Loucy (cell line): ENCODE measurements around the gene GBF1.

ENCODE experiments used
- H2AFZ ChIP-seq: fragments of 200-600 bp; sonication (generic); 2 replicates; pipeline ENCODE4 v1.6.0; 2016; ENCODE audit warnings: antibody characterized with exemption, mild to moderate bottlenecking, low read length, moderate library complexity
- H3F3A ChIP-seq: fragments of 200-600 bp; 2 replicates; pipeline ENCODE4 v1.6.0; 2016; ENCODE audit warnings: antibody characterized with exemption, low read depth, mild to moderate bottlenecking
- H3K27me3 ChIP-seq: fragments of 200-600 bp; sonication (generic); 2 replicates; pipeline ENCODE4 v1.6.1; 2014; ENCODE audit warnings: low read length, mild to moderate bottlenecking; ENCODE audit not compliant: insufficient read depth, poor library complexity, severe bottlenecking
- H3K36me3 ChIP-seq: fragments of 200-600 bp; sonication (generic); 2 replicates; pipeline ENCODE4 v1.6.1; 2016; ENCODE audit warnings: low read length; ENCODE audit not compliant: insufficient read depth
- H3K4me1 ChIP-seq: fragments of 200-600 bp; sonication (generic); 2 replicates; pipeline ENCODE4 v1.5.1; 2014; ENCODE audit warnings: low read length, mild to moderate bottlenecking; ENCODE audit not compliant: insufficient read depth, poor library complexity, severe bottlenecking
- H3K4me2 ChIP-seq: fragments of 200-600 bp; sonication (generic); 2 replicates; pipeline ENCODE4 v1.6.0; 2014; ENCODE audit warnings: antibody characterized with exemption, low read length, low read depth, mild to moderate bottlenecking; ENCODE audit not compliant: poor library complexity, severe bottlenecking
- H3K4me3 ChIP-seq: fragments of 200-600 bp; sonication (generic); 2 replicates; pipeline ENCODE4 v1.5.1; 2014; ENCODE audit warnings: low read length, mild to moderate bottlenecking, mixed read lengths; ENCODE audit not compliant: poor library complexity, severe bottlenecking
- H3K79me2 ChIP-seq: fragments of 200-600 bp; sonication (generic); 2 replicates; pipeline ENCODE4 v1.6.1; 2014; ENCODE audit warnings: low read length; ENCODE audit not compliant: insufficient read depth
- H3K9ac ChIP-seq: fragments of 200-600 bp; sonication (generic); 2 replicates; pipeline ENCODE4 v1.6.0; 2014; ENCODE audit warnings: mild to moderate bottlenecking, low read depth, low read length, moderate library complexity; ENCODE audit not compliant: poor library complexity, severe bottlenecking
- H3K9me2 ChIP-seq: fragments of 200-600 bp; sonication (generic); replicated peaks from 2 replicates; pipeline ENCODE4 v1.6.1; 2016; ENCODE audit warnings: low read depth, low read length, mixed read lengths
- H3K9me3 ChIP-seq: fragments of 200-600 bp; sonication (generic); 2 replicates; pipeline ENCODE4 v1.6.1; 2014; ENCODE audit warnings: mild to moderate bottlenecking, antibody characterized with exemption, low read length, low read depth; ENCODE audit not compliant: insufficient read depth
- H4K20me1 ChIP-seq: fragments of 200-600 bp; sonication (generic); 2 replicates; pipeline ENCODE4 v1.6.0; 2014; ENCODE audit warnings: antibody characterized with exemption, low read length, mild to moderate bottlenecking; ENCODE audit not compliant: insufficient read depth, poor library complexity, severe bottlenecking
- CTCF ChIP-seq: fragments of 200-600 bp; sonication (generic); conservative IDR thresholded peaks from 2 replicates; pipeline ENCODE4 v1.5.1; 2014; ENCODE audit warnings: mild to moderate bottlenecking, antibody characterized with exemption, low read length
- EZH2phosphoT487 ChIP-seq: fragments of 200-600 bp; IDR thresholded peaks from 2 replicates; pipeline ENCODE4 v1.6.1; 2018; ENCODE audit warnings: antibody characterized with exemption, mild to moderate bottlenecking, moderate library complexity, borderline replicate concordance

GBF1 gene

GRCh38 chr10:102241032-102241443, 4.3 kb upstream of the GBF1 start:
- H3K9me3 ChIP-seq: no peaks in the 10 kb centered on the region
- TF ChIP-seq EZH2phosphoT487 (no peak), CTCF (no peak)
- peaks cover 6% of the 10 kb centered on the region for H4K20me1 ChIP-seq
- H3F3A ChIP-seq: no peaks in the 10 kb centered on the region
- H2AFZ ChIP-seq: no peak overlapping the region
- H3K4me3 ChIP-seq: no peak overlapping the region
- H3K36me3 ChIP-seq: no peaks in the 10 kb centered on the region
- H3K4me1 ChIP-seq: peaks cover 5% of the 10 kb centered on the region
- H3K9ac ChIP-seq: no peak overlapping the region
- peaks cover 6% of the 10 kb centered on the region for H3K79me2 ChIP-seq
- H3K9me2 ChIP-seq: no peaks in the 10 kb centered on the region
- no peaks in the 10 kb centered on the region for H3K27me3 ChIP-seq
- H3K4me2 ChIP-seq: no peak overlapping the region

GRCh38 chr10:102241444-102242117, 3.8 kb upstream of the GBF1 start, which contains the start of gene PITX3:
Gene PITX3 (minus strand): TSS chr10:102241512. CDS start chr10:102232080, 9,432 bp downstream.
- TF ChIP-seq CTCF (no peak), EZH2phosphoT487 (no peak)
- H3K79me2 ChIP-seq: peaks cover 12% of the 10 kb centered on the region

GRCh38 chr10:102242118-102242485, 3.2 kb upstream of the GBF1 start:
- H3K4me3 ChIP-seq: no peak overlapping the region
- TF ChIP-seq CTCF: no peak
- no peak for TF ChIP-seq EZH2phosphoT487
- no peaks in the 10 kb centered on the region for H3K9me2 ChIP-seq
- H3K4me2 ChIP-seq: no peak overlapping the region
- H3K9me3 ChIP-seq: no peaks in the 10 kb centered on the region
- H3F3A ChIP-seq: no peaks in the 10 kb centered on the region
- peaks cover 16% of the 10 kb centered on the region for H4K20me1 ChIP-seq
- no peak overlapping the region for H2AFZ ChIP-seq
- H3K4me1 ChIP-seq: peaks cover 14% of the 10 kb centered on the region
- peaks cover 17% of the 10 kb centered on the region for H3K79me2 ChIP-seq
- no peaks in the 10 kb centered on the region for H3K27me3 ChIP-seq
- no peaks in the 10 kb centered on the region for H3K36me3 ChIP-seq
- H3K9ac ChIP-seq: no peak overlapping the region

More at GRCh38 chr10:102241444-102242117, 3.8 kb upstream of the GBF1 start, which contains the start of gene PITX3:
- Histone ChIP-seq H3K9me2 (no peaks in the 10 kb centered on the region), H4K20me1 (peaks cover 11% of the 10 kb centered on the region), H3K4me2 (no peak within 1 kb of the TSS), H3K9me3 (no peaks in the 10 kb centered on the region), H3K4me1 (peaks cover 8% of the 10 kb centered on the region), H3F3A (no peaks in the 10 kb centered on the region), H2AFZ (no peak within 1 kb of the TSS), H3K36me3 (no peaks in the 10 kb centered on the region), H3K9ac (no peak within 1 kb of the TSS), H3K4me3 (no peak within 1 kb of the TSS), H3K27me3 (no peaks in the 10 kb centered on the region)
